Measurements from ENCODE around the gene RTF1.

RTF1 gene

GRCh38 chr15:41521614-41522013 is 104.7 kb downstream of the RTF1 start:
- Histone ChIP-seq H3K4me1 (no peaks in the 10 kb centered on the region), H3K27ac (no peak overlapping the region), H3K4me3 (no peak overlapping the region), H3K9me3 (no peaks in the 10 kb centered on the region), H3K27me3 (no peaks in the 10 kb centered on the region), H3K36me3 (peaks cover 8 to 82% (median 37%) of the 10 kb centered on the region in 3 donors)
- intact Hi-C loops (cut with DNase I; ENCODE audit: low total_unique reads) = no loop called here
- DNase-seq = no peak
- TF ChIP-seq, protein P1, sequence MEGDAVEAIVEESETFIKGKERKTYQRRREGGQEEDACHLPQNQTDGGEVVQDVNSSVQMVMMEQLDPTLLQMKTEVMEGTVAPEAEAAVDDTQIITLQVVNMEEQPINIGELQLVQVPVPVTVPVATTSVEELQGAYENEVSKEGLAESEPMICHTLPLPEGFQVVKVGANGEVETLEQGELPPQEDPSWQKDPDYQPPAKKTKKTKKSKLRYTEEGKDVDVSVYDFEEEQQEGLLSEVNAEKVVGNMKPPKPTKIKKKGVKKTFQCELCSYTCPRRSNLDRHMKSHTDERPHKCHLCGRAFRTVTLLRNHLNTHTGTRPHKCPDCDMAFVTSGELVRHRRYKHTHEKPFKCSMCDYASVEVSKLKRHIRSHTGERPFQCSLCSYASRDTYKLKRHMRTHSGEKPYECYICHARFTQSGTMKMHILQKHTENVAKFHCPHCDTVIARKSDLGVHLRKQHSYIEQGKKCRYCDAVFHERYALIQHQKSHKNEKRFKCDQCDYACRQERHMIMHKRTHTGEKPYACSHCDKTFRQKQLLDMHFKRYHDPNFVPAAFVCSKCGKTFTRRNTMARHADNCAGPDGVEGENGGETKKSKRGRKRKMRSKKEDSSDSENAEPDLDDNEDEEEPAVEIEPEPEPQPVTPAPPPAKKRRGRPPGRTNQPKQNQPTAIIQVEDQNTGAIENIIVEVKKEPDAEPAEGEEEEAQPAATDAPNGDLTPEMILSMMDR (IDR thresholded peaks at IDR 0.05) = no peak

GRCh38 chr15:41523097-41523496 is 106.2 kb downstream of the RTF1 start:
- H3K4me3 ChIP-seq = no peak overlapping the region
- no peaks in the 10 kb centered on the region for H3K9me3 ChIP-seq
- TF ChIP-seq, protein P1 (IDR thresholded peaks at IDR 0.05) = no peak
- intact Hi-C loops (cut with DNase I; ENCODE audit: low total_unique reads) = no loop called here
- H3K27ac ChIP-seq = no peak overlapping the region
- no peaks in the 10 kb centered on the region for H3K27me3 ChIP-seq
- H3K4me1 ChIP-seq = no peaks in the 10 kb centered on the region
- DNase-seq = no peak
- H3K36me3 ChIP-seq = peaks cover 23 to 84% (median 52%) of the 10 kb centered on the region in 3 donors

DNA sequence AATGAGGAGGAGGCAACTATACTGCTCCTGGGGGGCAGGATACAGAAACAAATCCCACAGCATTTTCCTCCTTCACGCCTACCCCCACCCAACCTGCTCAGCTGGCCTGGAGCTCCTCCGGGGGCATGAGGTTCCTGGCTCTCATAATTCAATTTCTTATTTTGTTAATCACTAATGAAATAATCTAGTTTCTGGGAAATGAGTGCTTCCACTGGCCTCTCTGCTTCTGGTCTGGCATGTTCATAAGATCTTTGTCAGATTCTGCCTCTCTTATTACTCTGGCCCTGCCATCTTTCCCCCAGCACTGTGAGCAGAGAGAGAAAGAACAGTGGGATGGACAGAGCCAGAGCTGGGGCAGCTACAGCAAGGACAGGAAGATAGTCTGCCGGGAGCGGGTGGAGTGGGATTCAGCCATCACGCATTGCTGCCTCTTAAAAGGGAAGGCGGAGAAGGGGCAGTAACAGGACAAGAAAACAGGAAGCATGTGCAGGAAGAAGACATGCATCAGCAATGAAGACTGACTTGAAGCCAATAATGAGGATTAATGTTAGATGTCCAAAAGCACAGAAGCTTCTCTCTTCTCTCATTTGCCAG is 113.6 kb downstream of the RTF1 start:
- no peak overlapping the region for H3K27ac ChIP-seq

More for the DNA sequence above, 113.6 kb downstream of the RTF1 start:
- DNase-seq = no peak
- H3K4me3 ChIP-seq = no peak overlapping the region
- no peaks in the 10 kb centered on the region for H3K27me3 ChIP-seq
- H3K9me3 ChIP-seq = no peaks in the 10 kb centered on the region
- intact Hi-C loops (cut with DNase I; ENCODE audit: low total_unique reads) = no loop called here
- TF ChIP-seq, protein P1 (IDR thresholded peaks at IDR 0.05) = no peak
- H3K36me3 ChIP-seq = peaks cover 73 to 98% (median 93%) of the 10 kb centered on the region in 3 donors
- H3K4me1 ChIP-seq = no peaks in the 10 kb centered on the region

All from tibial artery (tissue), 4 donors.